DOHH2 (cell line): Measurements from ENCODE around the gene TAF4B.

Experiments
- H3F3A ChIP-seq: fragments of 200-600 bp; sonication (generic), shearing (Covaris generic); 2 replicates; pipeline ENCODE4 v1.6.0; 2016; ENCODE audit warnings: antibody characterized with exemption, mild to moderate bottlenecking; ENCODE audit not compliant: control insufficient read depth, insufficient read depth
- H3K27ac ChIP-seq: fragments of 200-600 bp; sonication (generic); 2 replicates; pipeline ENCODE4 v1.5.1; 2014; ENCODE audit warnings: low read depth, mild to moderate bottlenecking, low read length, moderate library complexity
- H3K27me3 ChIP-seq: fragments of 200-600 bp; sonication (generic); 2 replicates; pipeline ENCODE4 v1.6.1; 2014; ENCODE audit warnings: mild to moderate bottlenecking, low read length, mixed read lengths; ENCODE audit not compliant: control insufficient read depth
- H3K36me3 ChIP-seq: fragments of 200-600 bp; sonication (generic); 2 replicates; pipeline ENCODE4 v1.6.1; 2014; ENCODE audit warnings: mild to moderate bottlenecking, low read length, moderate library complexity, mixed read lengths; ENCODE audit not compliant: control insufficient read depth
- H3K4me1 ChIP-seq: fragments of 200-600 bp; sonication (generic); 2 replicates; pipeline ENCODE4 v1.6.1; 2014; ENCODE audit warnings: mild to moderate bottlenecking, low read length, mixed read lengths; ENCODE audit not compliant: control insufficient read depth
- H3K4me2 ChIP-seq: fragments of 200-600 bp; sonication (generic); 2 replicates; pipeline ENCODE4 v1.6.0; 2014; ENCODE audit warnings: mild to moderate bottlenecking, low read length, moderate library complexity
- H3K4me3 ChIP-seq: fragments of 200-600 bp; sonication (generic); 2 replicates; pipeline ENCODE4 v1.5.1; 2014; ENCODE audit warnings: mild to moderate bottlenecking, low read length, mixed read lengths
- H3K79me2 ChIP-seq: fragments of 200-600 bp; sonication (generic); 2 replicates; pipeline ENCODE4 v1.6.1; 2014; ENCODE audit warnings: mild to moderate bottlenecking, low read length, mixed read lengths; ENCODE audit not compliant: control insufficient read depth
- H3K9me2 ChIP-seq: fragments of 200-600 bp; sonication (generic); replicated peaks from 2 replicates; pipeline ENCODE4 v1.6.1; 2014; ENCODE audit warnings: mild to moderate bottlenecking, low read length, mixed read lengths; ENCODE audit not compliant: control insufficient read depth
- H3K9me3 ChIP-seq: fragments of 200-600 bp; sonication (generic); 2 replicates; pipeline ENCODE4 v1.6.1; 2014; ENCODE audit warnings: antibody characterized with exemption, low read length, mixed read lengths; ENCODE audit not compliant: control insufficient read depth, insufficient read depth
- H4K20me1 ChIP-seq: fragments of 200-600 bp; sonication (generic); 2 replicates; pipeline ENCODE4 v1.6.0; 2014; ENCODE audit warnings: low read depth, mild to moderate bottlenecking, antibody characterized with exemption, low read length, moderate library complexity; ENCODE audit not compliant: control insufficient read depth, insufficient read depth
- CTCF ChIP-seq: fragments of 200-600 bp; sonication (generic); IDR thresholded peaks from one replicate; pipeline ENCODE4 v1.5.1; 2014; ENCODE audit warnings: antibody characterized with exemption, mild to moderate bottlenecking, low read depth, low read length; ENCODE audit not compliant: poor library complexity, severe bottlenecking
- EZH2phosphoT487 ChIP-seq: fragments of 200-600 bp; sonication (generic); IDR thresholded peaks from 2 replicates; pipeline ENCODE4 v1.6.1; 2017; ENCODE audit warnings: borderline replicate concordance, mild to moderate bottlenecking, antibody characterized with exemption, low read length, moderate library complexity, mixed read lengths

Gene TAF4B

GRCh38 chr18:26422472-26423162, 196.4 kb downstream of the TAF4B start:
- Histone ChIP-seq H3K27ac (no peak overlapping the region), H3K9me3 (no peaks in the 10 kb centered on the region), H3K4me1 (no peaks in the 10 kb centered on the region), H3K9me2 (no peaks in the 10 kb centered on the region), H3K4me2 (no peak overlapping the region), H4K20me1 (no peaks in the 10 kb centered on the region), H3F3A (no peaks in the 10 kb centered on the region), H3K4me3 (no peak overlapping the region), H3K36me3 (no peaks in the 10 kb centered on the region), H3K79me2 (no peaks in the 10 kb centered on the region), H3K27me3 (no peaks in the 10 kb centered on the region)
- TF ChIP-seq CTCF (no peak), EZH2phosphoT487 (no peak)

DNA sequence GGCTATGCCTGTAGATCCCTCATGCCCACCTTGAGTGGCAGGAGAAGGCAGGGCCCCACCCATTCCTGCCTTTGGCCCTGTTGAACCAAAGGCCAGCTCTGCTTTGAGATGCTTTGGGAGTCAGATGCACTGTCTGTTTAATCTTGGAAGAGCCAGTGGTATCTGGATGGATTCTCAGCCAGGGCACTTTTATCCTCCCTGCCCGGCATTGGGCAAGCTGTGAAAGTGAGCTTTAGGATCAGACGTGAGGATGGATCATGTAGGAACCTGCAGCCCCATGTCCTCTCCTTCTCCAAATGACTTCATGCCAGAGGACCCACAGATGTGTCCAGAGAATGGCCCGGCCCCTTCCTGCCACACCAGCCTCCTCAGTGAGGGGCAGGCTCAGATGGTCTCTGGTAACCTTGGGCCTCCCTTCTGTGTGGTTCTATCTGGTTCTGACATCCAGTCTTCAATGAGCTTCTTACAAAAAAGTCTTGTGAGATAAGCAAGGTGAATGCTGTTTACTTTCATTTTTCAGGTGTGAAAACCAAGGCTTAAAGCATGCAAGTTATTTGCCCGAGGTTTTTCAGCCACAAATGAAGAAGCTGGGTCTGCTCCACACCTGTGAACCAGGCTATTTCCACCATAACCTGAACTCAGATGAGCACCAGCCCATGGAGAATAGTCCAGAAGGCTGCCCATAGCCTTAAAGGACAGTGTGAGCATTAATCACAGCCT, 198.3 kb downstream of the TAF4B start:
- H3K4me1 ChIP-seq: no peaks in the 10 kb centered on the region
- H3K27ac ChIP-seq: no peak overlapping the region
- no peaks in the 10 kb centered on the region for H3K36me3 ChIP-seq
- H3F3A ChIP-seq: no peaks in the 10 kb centered on the region
- H3K79me2 ChIP-seq: no peaks in the 10 kb centered on the region
- H3K27me3 ChIP-seq: no peaks in the 10 kb centered on the region
- no peak overlapping the region for H3K4me3 ChIP-seq
- H3K9me2 ChIP-seq: no peaks in the 10 kb centered on the region
- H3K9me3 ChIP-seq: no peaks in the 10 kb centered on the region
- H4K20me1 ChIP-seq: no peaks in the 10 kb centered on the region
- TF ChIP-seq CTCF (no peak), EZH2phosphoT487 (no peak)
- no peak overlapping the region for H3K4me2 ChIP-seq

GRCh38 chr18:26425148-26425531, 198.9 kb downstream of the TAF4B start:
- Histone ChIP-seq H3K4me3 (no peak overlapping the region), H3K9me2 (no peaks in the 10 kb centered on the region), H3K4me2 (no peak overlapping the region), H3K27me3 (no peaks in the 10 kb centered on the region), H3K79me2 (no peaks in the 10 kb centered on the region), H3K9me3 (no peaks in the 10 kb centered on the region), H3K36me3 (no peaks in the 10 kb centered on the region), H3K27ac (no peak overlapping the region), H3F3A (no peaks in the 10 kb centered on the region), H3K4me1 (no peaks in the 10 kb centered on the region), H4K20me1 (no peaks in the 10 kb centered on the region)
- TF ChIP-seq EZH2phosphoT487 (no peak), CTCF (no peak)
